ENCODE data around the gene DTX1. TPM values are rescaled to one million over a fixed set of nuclear protein-coding genes. Genes with fewer than 3 reads are reported as not detected.

DTX1 gene
- total RNA-seq, 1 experiment from 2014 or later: 3.0 TPM

DNA sequence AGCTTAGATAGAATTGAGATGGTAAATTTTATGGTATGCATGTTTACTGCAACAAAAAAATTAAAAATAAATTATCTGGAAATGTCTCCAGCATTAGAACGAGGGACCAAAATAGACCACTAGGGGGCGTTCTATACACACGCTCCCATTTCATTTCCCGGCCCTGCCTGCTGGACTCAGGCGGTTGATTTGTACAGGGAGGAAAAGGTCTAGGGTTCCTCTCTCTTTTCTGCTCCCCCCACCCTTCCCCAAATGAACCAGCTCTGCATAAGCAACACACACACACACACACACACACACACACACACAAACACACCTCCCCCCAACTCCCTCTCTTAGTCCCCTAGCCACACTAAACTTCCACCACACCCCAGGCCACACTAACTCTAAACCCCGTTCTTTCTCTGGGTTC, 7.8 kb upstream of the DTX1 start:
- Histone ChIP-seq H3K56ac (ENCODE audit: insufficient read length, low read depth, low read length) (no peak overlapping the region), H3K79me1 (ENCODE audit: insufficient read depth, low read depth, low read length, poor library complexity, severe bottlenecking) (no peaks in the 10 kb centered on the region), H3K4me2 (ENCODE audit: insufficient read depth, insufficient read length, low read length) (no peak overlapping the region), H3K4ac (ENCODE audit: low read depth, low read length) (no peak overlapping the region), H3K23ac (ENCODE audit: insufficient read length, low read depth, low read length) (no peak overlapping the region), H3K14ac (ENCODE audit: insufficient read depth, low read length) (no peak overlapping the region), H3K27ac (ENCODE audit: insufficient read length, low read depth, low read length) (no peak overlapping the region), H2BK120ac (ENCODE audit: low read depth, low read length, poor library complexity, severe bottlenecking) (no peak overlapping the region), H3K23me2 (ENCODE audit: insufficient read length, low read depth, low read length, poor library complexity, severe bottlenecking) (no peaks in the 10 kb centered on the region), H4K8ac (replicated peaks; ENCODE audit: insufficient read length, low read depth, low read length) (no peak overlapping the region), H2BK20ac (ENCODE audit: low read depth, low read length, poor library complexity, severe bottlenecking) (no peak overlapping the region), H2BK15ac (ENCODE audit: low read depth, low read length) (no peak overlapping the region), H3K27me3 (ENCODE audit: insufficient read depth, low read length) (no peaks in the 10 kb centered on the region; the same call in 1 of the 2 replicates), H3K9me3 (ENCODE audit: control insufficient read depth, low read depth, low read length) (no peaks in the 10 kb centered on the region), H2AK5ac (ENCODE audit: insufficient read length, low read length) (no peak overlapping the region), H4K5ac (ENCODE audit: insufficient read length, low read depth, low read length) (no peak overlapping the region), H3K18ac (ENCODE audit: insufficient read length, low read depth, low read length) (no peak overlapping the region), H3T11ph (ENCODE audit: low read length) (no peak overlapping the region), H3K9ac (ENCODE audit: extremely low read depth, insufficient read length, low read length) (no peak overlapping the region), H3K4me1 (ENCODE audit: insufficient read depth, low read length) (no peaks in the 10 kb centered on the region), H3K79me2 (ENCODE audit: insufficient read depth, low read length) (no peaks in the 10 kb centered on the region), H2BK5ac (ENCODE audit: insufficient read length, low read length) (no peak overlapping the region), H4K91ac (ENCODE audit: insufficient read length, low read depth, low read length) (no peak overlapping the region), H2BK12ac (ENCODE audit: insufficient read length, low read depth, low read length) (no peak overlapping the region), H2AFZ (ENCODE audit: low read length) (no peak overlapping the region), H4K20me1 (ENCODE audit: control insufficient read depth, insufficient read depth, insufficient read length) (no peaks in the 10 kb centered on the region)
- DNase-seq: peak; percentile 62
- TF ChIP-seq, protein P1, sequence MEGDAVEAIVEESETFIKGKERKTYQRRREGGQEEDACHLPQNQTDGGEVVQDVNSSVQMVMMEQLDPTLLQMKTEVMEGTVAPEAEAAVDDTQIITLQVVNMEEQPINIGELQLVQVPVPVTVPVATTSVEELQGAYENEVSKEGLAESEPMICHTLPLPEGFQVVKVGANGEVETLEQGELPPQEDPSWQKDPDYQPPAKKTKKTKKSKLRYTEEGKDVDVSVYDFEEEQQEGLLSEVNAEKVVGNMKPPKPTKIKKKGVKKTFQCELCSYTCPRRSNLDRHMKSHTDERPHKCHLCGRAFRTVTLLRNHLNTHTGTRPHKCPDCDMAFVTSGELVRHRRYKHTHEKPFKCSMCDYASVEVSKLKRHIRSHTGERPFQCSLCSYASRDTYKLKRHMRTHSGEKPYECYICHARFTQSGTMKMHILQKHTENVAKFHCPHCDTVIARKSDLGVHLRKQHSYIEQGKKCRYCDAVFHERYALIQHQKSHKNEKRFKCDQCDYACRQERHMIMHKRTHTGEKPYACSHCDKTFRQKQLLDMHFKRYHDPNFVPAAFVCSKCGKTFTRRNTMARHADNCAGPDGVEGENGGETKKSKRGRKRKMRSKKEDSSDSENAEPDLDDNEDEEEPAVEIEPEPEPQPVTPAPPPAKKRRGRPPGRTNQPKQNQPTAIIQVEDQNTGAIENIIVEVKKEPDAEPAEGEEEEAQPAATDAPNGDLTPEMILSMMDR (conservative IDR thresholded peaks at IDR 0.05): peak; percentile 86
- H3K27ac Mint-ChIP-seq: no peak overlapping the region
- no peaks in the 10 kb centered on the region for H3K9me3 Mint-ChIP-seq
- H3K4me3 Mint-ChIP-seq: no peak overlapping the region
- peaks cover 59% of the 10 kb centered on the region for H3K27me3 Mint-ChIP-seq (ENCODE audit: low read depth)
- no peaks in the 10 kb centered on the region for H3K36me3 Mint-ChIP-seq (ENCODE audit: insufficient read depth in 1 of 3, low read depth in 3 of 3)
- peaks cover 3 to 4% of the 10 kb centered on the region in 2 experiments; a peak in 2 of 4 replicates for H3K4me1 Mint-ChIP-seq
- WGBS (ENCODE audit: extremely low coverage, insufficient read length, low lambda C conversion rate): no CpG with 5 or more reads among the region's 6 CpGs

All from H9 (cell line).